ENCODE data around the gene ZEB2.

GRCh38 chr2:144452989-144453336 is 67.0 kb downstream of the ZEB2 start:
- TF ChIP-seq CTCF (IDR thresholded peaks at IDR 0.05; ENCODE audit: insufficient read depth, low read length, poor library complexity, severe bottlenecking) (no peak), EZH2phosphoT487 (conservative IDR thresholded peaks at IDR 0.05; ENCODE audit: low read length) (no peak)

All from SU-DHL-6 (cell line).